ENCODE measurements around the gene SEMA4F. TPM values are rescaled to one million over a fixed set of nuclear protein-coding genes. Genes with fewer than 3 reads are reported as not detected.

The SEMA4F gene
- total RNA-seq, 1 donor from 2014 or later: 12.4 TPM

DNA sequence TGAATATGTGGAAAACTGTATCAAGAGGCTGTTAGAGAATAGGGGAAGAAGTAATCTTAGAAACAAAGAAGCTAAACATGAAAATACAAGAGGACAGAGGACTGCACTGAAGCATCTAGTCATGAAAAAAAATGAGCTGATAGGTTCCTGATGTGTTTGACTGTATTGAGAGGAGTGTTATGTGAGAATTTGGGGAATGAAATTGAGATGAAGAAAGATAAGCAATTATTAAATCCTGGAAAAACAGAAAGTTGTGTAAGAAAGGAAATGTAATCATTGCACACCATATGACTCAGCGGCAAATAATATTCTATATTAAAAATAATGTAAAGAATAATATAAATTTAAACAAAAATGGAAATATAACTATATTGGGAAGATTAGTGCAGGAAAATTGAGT, 71.2 kb downstream of the SEMA4F start:
- Mint-ChIP-seq H3K4me3 (no peak overlapping the region), H3K27ac (ENCODE audit: unreplicated experiment) (no peak overlapping the region), H3K9me3 (peaks cover 3% of the 10 kb centered on the region), H3K4me1 (no peaks in the 10 kb centered on the region), H3K36me3 (ENCODE audit: low read depth) (no peaks in the 10 kb centered on the region), H3K27me3 (ENCODE audit: low read depth) (peaks cover 6% of the 10 kb centered on the region)
- TF ChIP-seq, protein P1, sequence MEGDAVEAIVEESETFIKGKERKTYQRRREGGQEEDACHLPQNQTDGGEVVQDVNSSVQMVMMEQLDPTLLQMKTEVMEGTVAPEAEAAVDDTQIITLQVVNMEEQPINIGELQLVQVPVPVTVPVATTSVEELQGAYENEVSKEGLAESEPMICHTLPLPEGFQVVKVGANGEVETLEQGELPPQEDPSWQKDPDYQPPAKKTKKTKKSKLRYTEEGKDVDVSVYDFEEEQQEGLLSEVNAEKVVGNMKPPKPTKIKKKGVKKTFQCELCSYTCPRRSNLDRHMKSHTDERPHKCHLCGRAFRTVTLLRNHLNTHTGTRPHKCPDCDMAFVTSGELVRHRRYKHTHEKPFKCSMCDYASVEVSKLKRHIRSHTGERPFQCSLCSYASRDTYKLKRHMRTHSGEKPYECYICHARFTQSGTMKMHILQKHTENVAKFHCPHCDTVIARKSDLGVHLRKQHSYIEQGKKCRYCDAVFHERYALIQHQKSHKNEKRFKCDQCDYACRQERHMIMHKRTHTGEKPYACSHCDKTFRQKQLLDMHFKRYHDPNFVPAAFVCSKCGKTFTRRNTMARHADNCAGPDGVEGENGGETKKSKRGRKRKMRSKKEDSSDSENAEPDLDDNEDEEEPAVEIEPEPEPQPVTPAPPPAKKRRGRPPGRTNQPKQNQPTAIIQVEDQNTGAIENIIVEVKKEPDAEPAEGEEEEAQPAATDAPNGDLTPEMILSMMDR (conservative IDR thresholded peaks at IDR 0.05): no peak
- no peak for DNase-seq (ENCODE audit: low read depth, low spot score)

DNA sequence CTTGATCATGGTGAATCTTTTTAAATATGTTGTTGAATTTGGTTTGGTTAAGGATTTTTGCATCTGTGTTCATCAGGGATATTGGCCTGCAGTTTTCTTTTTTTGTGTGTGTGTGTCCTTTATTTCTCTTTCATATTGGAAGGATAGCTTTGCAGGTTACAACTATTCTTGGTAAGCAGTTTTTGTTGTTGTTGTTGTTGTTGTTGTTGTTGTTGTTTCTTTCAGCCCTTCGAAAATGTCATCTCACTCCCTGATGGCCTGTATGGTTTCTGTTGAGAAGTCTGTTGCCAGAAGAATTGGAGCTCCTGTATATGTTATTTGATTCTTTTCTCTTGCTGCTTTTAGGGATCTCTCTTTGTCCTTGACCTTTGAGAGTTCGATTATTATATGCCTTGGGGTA, 74.8 kb downstream of the SEMA4F start:
- Mint-ChIP-seq H3K9me3 (peaks cover 3% of the 10 kb centered on the region), H3K4me3 (no peak overlapping the region), H3K36me3 (ENCODE audit: low read depth) (no peaks in the 10 kb centered on the region), H3K27me3 (ENCODE audit: low read depth) (peaks cover 4% of the 10 kb centered on the region), H3K4me1 (no peaks in the 10 kb centered on the region), H3K27ac (ENCODE audit: unreplicated experiment) (no peak overlapping the region)
- DNase-seq (ENCODE audit: low read depth, low spot score): no peak
- TF ChIP-seq, protein P1 (conservative IDR thresholded peaks at IDR 0.05): no peak

DNA sequence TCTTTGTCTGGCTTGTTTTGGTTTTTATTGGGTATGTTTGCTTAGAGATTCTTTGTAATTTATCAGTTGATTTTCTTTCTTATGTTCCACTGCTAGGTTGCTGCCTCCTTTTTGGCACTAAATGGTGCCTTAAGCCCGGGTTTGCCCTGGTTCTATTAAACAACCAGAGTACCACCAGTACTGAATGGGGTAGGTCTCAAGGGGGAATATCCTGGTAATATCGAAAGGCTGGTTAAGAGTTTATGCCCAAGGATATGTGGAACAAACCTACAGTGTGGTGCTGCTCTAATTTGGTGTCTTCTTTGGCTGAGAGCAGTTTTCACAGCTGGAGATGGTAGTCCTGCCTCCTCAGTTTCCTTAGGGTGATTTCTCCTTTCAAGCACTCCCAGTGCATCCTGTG, 76.5 kb downstream of the SEMA4F start:
- no peaks in the 10 kb centered on the region for H3K36me3 Mint-ChIP-seq (ENCODE audit: low read depth)
- DNase-seq (ENCODE audit: low read depth, low spot score): no peak
- H3K27ac Mint-ChIP-seq (ENCODE audit: unreplicated experiment): no peak overlapping the region
- no peak overlapping the region for H3K4me3 Mint-ChIP-seq
- H3K4me1 Mint-ChIP-seq: peaks cover 13% of the 10 kb centered on the region
- H3K9me3 Mint-ChIP-seq: peaks cover 3% of the 10 kb centered on the region
- TF ChIP-seq, protein P1 (conservative IDR thresholded peaks at IDR 0.05): no peak
- peaks cover 4% of the 10 kb centered on the region for H3K27me3 Mint-ChIP-seq (ENCODE audit: low read depth)

Other genes with a start within 250 kb of the SEMA4F start
- 7.3 and 7.9 TPM in 2 replicates for gene C2orf81, start 232.6 kb upstream of the SEMA4F start, total RNA-seq
- 56.9 and 57.8 TPM in 2 replicates for gene WDR54, start 232.5 kb upstream of the SEMA4F start, total RNA-seq
- 61.2 and 62.0 TPM in 2 replicates for gene RTKN, start 212.3 kb upstream of the SEMA4F start, total RNA-seq
- gene INO80B, start 199.2 kb upstream of the SEMA4F start, total RNA-seq: 31.3 and 33.1 TPM in 2 replicates
- gene WBP1, start 195.8 kb upstream of the SEMA4F start, total RNA-seq: 86.7 and 89.7 TPM in 2 replicates
- gene MOGS, start 188.9 kb upstream of the SEMA4F start, total RNA-seq: 53.7 and 56.1 TPM in 2 replicates
- 72.4 and 74.6 TPM in 2 replicates for gene MRPL53, start 181.6 kb upstream of the SEMA4F start, total RNA-seq
- 34.7 and 35.0 TPM in 2 replicates for gene CCDC142, start 171.2 kb upstream of the SEMA4F start, total RNA-seq
- 29.6 and 31.6 TPM in 2 replicates for gene TTC31, start 171.2 kb upstream of the SEMA4F start, total RNA-seq
- gene LBX2, start 154.6 kb upstream of the SEMA4F start, total RNA-seq: 0.28 TPM in 1 of 2 replicates, not detected in the other
- 25.4 and 30.0 TPM in 2 replicates for gene PCGF1, start 146.6 kb upstream of the SEMA4F start, total RNA-seq
- not detected in 2 replicates for gene TLX2, start 139.8 kb upstream of the SEMA4F start, total RNA-seq
- gene DQX1, start 128.0 kb upstream of the SEMA4F start, total RNA-seq: 0.49 and 0.77 TPM in 2 replicates
- gene AUP1, start 124.5 kb upstream of the SEMA4F start, total RNA-seq: 110 and 113 TPM in 2 replicates
- gene HTRA2, start 124.3 kb upstream of the SEMA4F start, total RNA-seq: 44.7 and 45.4 TPM in 2 replicates
- 28.3 and 30.2 TPM in 2 replicates for gene LOXL3, start 100.3 kb upstream of the SEMA4F start, total RNA-seq
- gene DOK1, start 99.5 kb upstream of the SEMA4F start, total RNA-seq: 22.4 TPM in 2 replicates
- gene M1AP, start 5.9 kb upstream of the SEMA4F start, total RNA-seq: 0.45 and 0.77 TPM in 2 replicates
- 40.1 and 43.3 TPM in 2 replicates for gene HK2, start 179.9 kb downstream of the SEMA4F start, total RNA-seq